ENCODE results near the gene CDCA8.
"Not testable (repeated sequence)": the region's sequence is repeated elsewhere in the genome, so short reads cannot be mapped to it uniquely, and the experiment has no call there.

Gene CDCA8

DNA sequence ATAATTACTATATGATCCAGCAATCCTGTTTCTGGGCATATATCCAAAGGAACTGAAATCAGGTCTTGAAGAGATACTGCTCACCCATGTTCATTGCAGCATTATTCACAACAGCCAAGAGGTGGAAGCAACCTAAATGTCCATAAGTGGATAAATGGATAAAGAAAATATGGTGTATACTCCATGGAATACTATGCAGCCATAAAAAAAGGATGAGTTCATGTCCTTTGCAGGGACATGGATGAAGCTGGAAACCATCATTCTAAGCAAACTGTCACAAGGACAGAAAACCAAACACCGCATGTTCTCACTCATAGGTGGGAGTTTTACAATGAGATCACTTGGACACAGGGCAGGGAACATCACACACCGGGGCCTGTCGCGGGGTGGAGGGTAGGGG is 46.3 kb downstream of the CDCA8 start:
- not testable (repeated sequence) for DNase-seq

DNA sequence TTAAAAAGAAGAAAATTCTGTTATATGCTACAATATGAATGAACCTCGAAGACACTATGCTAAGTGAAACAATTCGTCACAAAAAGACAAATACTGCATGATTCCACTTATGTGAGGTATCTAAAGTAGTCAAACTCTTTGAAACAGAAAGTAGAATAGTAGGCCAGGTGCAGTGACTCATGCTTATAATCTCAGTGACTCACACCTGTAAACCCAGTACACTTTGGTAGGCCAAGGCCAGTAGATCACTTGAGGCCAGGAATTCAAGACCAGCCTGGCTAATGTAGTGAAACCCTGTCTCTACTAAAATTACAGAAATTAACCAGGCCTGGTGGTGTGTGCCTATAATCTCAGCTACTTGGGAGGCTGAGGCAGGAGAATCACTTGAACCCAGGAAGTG is 46.9 kb downstream of the CDCA8 start:
- no peak for DNase-seq

DNA sequence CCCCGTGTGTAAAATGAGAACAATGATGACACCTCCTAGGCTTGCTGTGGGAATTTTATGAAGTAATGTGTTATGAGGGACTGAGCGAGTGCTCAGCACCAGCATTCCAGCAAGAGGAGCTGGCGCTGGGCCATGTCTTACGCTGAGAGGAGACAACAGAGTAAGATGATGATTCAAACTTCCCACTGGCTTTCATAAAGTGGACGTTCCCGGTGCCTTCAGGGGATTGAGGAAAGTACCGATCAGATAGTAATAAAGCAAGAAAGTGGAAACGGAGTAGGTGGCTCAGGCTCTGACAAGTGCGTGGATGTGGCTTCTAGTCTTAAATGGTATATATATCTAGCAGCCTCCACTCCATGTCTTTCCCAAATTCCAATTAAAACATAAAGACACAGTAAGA is 48.8 kb downstream of the CDCA8 start:
- DNase-seq: no peak

DNA sequence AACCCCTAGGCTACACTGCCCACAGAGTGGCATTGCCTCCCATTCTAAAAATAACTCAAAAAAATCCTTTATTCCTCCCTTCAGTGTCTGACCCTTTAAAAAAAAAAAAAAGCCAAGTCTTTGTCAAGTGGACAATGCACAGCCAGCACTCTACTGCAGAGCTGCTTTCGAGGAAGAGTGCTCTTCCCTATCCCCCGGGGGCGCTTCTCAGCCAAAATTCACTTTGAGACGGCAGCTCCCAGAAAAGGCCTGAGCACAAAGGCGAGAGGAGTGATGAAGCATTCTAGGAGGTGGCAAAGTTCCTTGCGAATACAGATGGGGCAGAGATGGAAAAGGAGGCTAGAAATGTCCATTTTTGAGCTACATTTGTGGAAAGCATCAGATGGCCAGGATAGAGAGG is 49.3 kb downstream of the CDCA8 start:
- DNase-seq: no peak

DNA sequence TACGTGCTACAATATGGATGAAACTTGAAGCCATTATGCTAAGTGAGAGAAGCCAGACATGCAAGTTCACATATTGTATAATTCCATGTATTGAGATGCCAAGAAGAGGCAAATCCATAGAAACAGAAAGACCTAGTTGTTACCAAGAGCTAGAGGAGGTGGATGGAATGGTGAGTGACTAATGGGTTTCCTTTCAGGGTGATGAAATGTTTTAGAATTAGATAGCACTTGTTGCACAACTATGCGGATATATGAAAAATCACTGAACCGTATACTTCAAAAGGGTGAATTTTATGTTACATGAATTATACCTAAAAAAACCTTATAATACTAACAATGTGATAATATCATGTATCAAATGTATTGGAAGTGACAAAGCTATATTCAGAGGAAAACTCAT is 54.5 kb downstream of the CDCA8 start:
- no peak for DNase-seq

DNA sequence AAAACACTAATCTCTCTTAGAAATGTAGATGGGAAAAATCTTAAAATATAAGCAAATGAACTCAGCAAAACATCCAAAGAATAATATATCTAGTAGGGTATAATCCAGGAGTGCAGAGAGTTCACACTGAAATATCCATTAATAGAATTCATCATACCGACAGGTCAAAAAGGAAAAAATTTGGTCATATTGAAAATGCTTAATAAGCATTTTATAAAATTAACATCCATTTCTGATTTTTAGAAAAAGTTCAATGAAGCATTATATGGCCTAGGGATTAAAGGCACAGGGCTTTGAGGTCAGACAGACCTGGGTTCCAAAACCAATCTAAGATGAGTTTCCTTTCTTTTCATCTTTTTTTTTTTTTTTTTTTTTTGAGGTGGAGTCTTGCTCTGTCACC is 56.2 kb downstream of the CDCA8 start:
- DNase-seq: no peak

DNA sequence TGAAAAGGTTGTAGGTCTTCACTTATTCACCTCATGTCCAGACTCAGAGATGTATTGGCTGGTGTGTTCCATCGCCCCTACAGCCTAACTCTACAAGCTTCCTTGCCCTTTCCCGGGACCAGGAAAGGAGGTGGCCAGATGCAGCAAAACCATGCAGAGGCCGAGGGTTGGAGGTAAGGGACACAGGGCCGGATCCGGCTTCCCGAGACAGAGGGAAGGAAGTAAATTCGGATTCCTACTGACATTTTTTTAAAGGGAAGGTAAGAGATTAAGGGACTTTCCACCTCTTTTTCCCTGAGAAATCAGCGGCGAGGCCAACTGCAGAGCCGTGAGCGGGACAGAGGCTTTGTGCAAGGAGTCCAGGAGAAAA is 59.9 kb downstream of the CDCA8 start:
- no peak for DNase-seq

DNA sequence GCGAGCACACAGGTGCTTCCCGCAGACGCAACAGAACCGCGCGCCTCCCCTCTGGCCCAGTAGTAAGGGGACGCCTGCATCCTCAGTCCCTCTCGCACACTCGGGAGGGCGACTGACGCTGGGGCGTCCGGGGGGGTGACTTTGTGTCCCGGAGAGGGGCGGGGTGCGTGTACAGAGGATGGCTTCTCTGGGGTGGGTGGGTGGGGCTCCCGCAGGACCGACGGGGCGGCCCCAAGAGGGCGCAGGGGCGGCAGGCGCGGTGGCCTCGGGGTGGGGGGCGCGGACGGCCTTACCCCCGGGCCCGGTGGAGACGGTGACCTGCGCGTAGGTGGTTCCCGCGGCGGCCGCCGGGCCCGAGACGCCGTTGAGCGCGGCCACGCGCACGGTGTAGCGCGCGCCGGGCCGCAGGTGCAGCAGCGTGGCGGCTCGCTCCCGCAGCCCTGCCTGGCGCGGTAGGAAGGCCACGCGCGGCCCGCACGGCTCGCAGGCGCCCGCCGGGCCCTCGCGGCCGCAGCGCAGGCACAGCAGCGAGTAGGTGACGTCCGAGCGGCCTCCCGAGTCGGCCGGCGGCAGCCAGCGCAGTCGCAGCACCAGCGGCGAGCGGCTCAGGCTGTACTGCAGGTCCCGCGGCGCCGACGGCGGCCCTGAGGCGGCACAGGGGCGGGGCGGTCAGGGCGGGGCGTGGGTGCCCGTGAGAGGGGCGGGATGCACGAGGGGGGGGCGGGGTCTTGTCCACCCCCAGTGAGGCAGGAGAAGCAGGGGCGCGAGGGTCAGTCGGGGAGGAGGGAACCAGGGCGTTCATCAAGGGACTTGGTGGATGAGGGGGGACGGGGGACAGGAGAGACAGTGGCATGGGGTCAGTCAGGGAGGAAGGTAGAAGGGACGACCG is 60.5 kb downstream of the CDCA8 start:
- DNase-seq: peak in 1 of 14 donors; percentile 12

DNA sequence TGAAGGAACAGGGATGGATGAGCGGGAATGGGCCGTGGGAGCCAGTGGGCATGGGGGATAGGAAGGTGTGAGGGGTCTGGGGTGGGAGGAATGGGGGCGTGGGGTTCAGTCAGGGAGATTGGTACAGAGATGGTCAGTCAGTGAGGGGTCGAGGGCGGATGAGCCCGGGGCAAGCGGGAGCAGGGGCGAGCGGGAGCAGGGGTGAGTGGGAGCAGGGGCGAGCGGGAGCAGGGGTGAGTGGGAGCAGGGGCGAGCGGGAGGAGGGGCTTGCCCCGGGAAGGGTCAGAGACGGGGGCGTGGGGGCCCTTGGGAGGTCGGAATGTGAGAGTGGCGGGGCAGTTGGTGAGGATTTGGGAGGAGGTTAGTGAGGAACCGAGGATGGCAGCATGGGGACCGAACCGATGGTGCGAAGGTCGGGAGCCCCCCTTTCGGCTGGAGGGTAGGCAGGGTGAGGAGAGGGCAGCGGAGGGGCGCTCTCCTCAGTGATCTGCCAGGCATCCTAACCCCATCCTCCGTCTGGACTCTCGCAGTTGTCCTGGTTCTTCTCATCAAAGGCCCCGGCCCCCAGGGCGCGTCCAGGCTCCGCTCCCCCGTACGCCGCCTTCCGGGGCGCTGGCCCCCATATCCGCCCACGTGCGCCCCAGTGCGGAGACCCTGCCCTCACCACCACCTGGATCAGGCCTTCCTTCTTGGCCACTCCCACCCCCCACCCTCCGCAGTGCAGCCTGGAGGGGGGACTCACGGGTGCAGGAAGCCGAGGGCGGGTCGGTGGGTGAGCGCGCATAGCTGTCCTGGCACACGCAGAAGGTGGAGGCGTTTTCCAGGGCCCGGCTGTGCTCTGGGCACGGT is 61.4 kb downstream of the CDCA8 start:
- DNase-seq: no peak

DNA sequence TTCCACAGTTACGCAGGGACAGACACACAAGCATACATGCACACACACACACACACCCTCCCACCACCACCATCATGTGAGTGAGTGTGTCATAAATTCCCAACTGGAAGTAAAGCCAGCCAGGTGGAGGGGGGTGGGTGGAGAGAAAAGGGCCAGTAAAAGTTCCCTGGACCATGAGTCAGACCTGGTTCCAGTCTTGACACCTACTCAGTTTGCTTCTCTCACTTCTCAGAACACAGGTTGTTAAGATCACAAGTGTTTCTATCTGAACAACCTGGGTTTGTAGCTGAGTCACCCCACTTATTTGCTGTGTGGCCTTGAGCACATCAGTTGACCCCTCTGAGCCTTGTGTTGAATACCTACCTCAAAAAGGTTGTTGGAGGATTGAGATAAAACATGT is 63.0 kb downstream of the CDCA8 start:
- DNase-seq: no peak

DNA sequence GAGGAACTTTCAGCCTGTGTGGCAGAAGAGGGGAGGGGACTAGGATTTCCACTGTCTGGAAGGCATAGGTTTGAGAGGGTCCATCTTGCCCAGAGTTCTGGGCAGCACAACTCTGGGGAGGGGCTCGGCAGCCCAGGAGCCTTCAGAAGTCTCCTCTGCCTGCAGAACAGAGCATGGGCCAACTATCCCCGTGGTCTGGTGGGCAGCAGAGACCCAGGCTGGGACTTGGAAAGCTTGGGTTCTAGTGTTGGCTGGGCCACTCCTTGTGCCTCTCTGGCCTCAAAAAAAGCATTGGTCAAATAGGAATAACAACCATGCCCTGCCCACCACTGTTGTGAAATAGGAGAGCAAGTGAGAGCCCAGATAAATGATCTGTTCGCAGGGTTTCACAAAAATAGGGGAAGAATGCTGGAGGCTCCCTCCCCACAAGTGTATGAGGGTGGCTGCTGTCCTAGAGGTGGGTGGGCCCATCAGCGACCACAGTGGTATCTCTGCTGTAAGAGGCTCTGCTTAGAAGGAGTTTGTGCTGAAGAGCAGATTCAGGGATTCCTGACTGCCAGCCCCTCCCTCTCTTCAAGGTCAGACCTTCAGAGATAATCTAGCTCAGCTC is 63.7 kb downstream of the CDCA8 start:
- no peak for DNase-seq

All from C1 segment of cervical spinal cord (tissue), 14 donors.